Stimulated activated CD8-positive, alpha-beta memory T cell treated with anti-CD3 and anti-CD28 coated beads, Interleukin-2, amount 100 ng/mL, for 1 hour (primary cell): ENCODE results near the gene ARPC2.

ENCODE experiments used
- DNase-seq, 2 donors: peaks; one replicate each; pipeline ENCODE4 v3.0.0-alpha.2; 2020; ENCODE audit warnings: low read depth in 2 of 2

Gene ARPC2

DNA sequence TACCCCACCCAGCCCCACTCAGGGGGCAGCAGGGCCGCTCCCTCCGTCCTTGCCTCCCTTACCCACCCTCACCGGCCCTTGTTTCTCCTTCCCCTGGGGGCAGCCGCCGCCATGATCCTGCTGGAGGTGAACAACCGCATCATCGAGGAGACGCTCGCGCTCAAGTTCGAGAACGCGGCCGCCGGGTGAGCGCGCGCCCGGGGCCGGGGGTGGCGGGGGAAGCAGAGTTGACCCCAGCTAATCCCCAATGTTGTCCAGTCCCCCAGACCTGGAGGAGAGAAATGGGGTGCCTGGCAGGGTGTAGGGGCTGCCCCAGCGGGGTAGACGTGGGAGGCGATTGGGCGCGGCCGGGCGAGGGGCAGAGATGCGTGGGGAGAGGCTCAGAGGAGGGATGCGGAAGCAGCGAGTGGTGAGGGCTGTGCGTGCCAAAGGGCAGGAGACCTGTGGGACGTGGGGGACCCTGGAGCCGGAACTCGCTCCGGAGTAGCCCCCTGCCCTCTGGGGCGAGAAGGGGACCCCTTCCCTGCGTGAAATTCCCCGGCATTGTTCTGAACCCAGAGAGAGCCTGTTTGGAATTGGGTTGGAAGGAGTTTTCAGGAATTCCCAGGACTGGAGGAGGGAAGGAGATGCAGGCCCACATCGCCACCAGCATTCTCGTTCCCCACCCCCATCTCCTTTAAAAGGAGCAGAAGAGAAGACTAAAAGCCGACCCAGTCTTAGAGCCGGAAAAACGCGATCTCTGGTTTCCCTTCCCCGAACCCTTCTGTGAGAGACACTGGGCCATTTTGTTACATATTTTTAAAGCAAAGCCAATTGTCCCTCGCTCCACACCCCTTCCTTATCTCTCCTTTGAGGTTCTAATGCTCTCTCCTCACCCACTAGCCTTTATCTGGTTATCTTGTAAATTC lies 625 bp downstream of the ARPC2 start:
- DNase-seq: peak; percentile 34 to 55

DNA sequence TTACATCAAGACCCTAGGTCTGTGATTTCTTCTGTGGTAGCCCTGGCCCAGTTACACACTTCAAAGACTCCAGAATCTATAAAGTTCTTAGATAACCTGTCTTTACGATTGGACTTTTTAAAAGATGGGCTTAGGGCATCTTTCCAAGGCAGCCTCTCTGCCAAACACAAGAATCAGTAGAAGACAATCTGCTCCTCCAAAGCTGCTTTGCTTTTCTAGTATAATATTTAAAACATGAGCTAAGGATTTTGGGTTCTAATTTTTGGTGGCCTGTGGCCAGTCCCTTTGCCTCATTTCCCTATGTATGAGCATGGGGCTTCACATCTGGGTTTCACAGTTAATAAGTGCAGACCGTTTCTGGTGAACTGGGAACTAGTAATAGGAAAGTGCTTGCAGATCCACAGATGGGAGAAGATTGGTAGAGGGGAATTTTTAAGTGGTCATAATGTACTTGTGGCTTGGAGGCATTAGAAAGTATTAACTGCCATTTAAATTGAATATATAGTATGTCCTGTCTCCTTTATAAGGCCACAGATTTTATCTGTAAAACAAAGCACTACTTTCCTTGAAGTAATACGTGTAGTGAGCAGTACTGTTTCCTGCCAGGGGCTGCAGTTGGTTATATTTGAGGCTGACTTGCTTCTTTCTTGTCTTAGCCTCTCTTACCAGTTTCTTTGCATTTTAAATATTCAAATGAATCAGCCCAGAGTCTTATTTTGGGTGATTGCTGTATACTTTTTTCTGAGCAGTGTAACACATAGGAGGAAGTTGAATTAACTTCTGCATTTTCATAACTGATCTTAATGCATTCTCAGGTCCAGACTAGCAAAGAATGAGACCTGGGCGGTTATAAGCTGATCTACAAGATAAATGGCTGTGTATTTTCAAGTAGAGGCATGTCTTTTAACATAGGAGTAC lies 1.5 kb downstream of the ARPC2 start:
- no peak for DNase-seq

DNA sequence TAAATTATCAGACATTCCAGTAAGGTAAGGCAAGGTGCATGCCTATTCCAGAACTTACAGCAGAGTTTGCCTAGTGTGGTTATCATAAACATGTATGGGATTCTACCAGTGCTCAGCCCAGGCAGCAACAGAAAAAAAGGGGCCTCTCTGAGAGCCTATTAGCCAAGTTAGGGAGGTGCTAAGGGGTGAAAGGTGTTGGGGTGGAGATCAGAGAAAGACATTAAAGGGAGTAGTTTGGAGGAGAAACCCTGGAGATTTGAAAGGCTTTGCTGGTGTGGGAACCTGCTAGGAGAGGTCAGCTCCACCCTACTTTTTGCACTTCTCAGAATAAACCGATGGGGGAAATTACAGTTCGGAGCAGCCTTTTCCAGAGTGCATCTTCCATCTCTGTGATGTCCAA lies 2.9 kb downstream of the ARPC2 start:
- DNase-seq: no peak

DNA sequence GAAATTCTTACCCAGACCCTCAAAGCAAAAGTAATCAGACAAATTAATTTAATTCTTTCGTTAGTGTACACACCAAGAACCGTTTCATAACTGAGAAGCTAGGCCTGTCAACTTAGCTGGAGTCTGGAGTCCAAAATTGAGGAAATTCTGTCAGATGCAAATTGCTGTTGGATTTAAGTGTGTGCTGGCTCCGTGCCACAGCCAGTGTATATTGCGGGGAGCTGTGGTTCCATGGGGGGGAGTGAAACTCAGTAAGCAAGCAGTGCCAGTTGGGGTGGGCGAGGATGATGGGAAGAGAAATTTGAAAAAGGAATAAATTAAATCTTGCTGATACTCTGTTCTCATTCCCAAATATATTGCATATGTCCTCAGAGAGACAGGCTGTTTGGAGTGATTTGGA lies 4.0 kb downstream of the ARPC2 start:
- DNase-seq: no peak

DNA sequence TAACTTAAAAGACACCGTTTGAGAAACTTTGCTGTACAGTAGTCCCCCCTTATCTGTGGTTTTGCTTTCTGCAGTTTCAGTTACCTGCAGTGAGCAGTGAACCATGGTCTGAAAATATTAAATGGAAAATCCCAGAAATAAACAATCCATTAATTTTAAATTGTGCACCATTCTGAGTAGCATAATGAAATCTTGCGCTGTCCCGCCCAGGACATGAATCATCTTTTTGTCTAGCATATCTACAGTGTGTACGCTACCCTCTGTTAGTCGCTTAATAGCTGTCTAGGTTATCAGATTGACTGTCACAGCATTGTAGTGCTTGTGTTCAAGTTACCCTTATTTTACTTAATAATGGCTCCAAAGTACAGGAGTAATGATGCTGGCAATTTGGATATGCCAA lies 6.1 kb downstream of the ARPC2 start:
- DNase-seq: no peak

DNA sequence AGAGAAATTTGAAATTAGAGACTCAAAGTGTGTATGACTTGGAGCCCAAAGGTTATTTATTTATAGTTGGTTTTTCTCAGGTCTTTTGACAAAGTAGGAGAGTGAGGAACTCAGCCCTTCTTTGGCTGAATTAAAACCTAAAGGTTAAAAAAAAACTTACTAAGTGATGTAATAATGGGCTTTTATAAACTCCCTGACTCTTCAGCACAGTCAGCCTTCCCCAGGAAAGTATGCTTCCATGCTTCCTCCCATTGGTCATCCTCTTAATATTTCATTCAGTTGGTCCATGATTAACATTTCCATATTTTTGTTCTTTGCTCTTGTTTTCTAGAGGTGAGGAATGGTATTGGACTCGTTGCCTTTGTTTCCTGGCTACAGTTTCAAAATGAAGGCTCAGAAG lies 7.2 kb downstream of the ARPC2 start:
- DNase-seq: no peak

DNA sequence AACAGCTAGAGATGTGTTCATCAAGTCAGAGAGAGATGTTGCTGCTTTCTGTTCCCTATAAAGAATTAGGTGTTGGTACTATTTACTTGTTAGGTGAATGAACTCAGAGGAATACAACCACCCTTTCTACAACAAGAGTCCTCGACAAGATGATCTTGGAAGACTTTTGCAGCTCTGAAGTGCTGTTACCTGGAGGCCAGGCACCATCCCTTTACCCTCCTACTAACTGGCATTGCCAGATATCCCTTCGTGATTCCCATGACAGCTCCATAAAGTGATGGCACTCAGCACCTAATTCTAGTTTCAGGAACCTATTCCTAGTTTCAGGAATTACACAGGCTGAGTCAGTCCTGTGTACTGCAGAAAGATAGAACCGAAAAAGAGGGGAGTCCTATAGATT lies 9.9 kb downstream of the ARPC2 start:
- DNase-seq: no peak

DNA sequence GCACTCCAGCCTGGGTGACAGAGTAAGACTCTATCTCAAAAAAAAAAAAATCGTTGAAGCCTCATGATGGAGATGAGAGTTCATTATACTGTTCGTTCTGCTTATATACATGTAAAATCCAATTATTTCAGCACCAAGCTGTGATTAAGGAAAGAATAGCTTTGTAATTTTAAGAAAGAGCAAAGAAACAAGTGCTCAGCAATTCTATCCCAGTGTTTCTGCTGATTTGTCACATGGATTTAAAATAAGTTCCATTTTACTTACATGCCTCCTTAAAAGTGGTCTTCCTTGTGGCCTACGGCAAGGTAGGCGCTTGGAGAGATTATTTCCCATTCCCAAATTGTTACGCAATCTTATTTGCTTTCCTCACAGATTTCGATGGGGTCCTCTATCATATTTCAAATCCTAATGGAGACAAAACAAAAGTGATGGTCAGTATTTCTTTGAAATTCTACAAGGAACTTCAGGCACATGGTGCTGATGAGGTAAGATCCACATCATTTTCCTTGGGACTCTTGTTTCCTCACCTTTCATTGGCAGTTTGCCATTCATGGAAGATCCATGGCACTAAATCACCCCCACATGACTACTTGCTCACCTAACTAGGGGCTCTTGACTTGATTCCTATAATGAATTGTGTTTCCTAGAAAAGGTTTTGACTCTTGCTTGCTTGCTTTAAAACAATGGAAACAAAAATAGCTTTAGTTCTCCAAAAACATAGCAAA lies 11.5 kb downstream of the ARPC2 start:
- DNase-seq: no peak

DNA sequence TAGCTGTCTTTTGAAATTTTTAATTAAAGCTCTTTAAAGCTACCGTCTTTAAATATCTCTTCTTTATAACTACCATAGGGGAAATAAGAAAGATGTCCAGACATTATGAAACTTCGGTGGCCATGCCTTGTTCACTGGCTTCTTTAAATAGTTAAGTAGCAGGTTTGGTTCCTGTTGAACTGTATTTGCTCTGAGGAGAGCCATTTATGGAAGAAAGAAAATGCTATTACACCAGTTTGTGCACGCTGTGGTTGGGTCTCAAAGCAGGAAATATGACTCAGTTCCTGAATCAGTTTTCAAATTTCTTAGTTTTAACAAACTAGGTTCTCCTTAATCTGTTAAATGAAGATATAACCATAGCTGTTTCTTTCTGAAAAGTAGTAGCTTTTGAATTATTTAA lies 12.2 kb downstream of the ARPC2 start:
- DNase-seq: no peak

DNA sequence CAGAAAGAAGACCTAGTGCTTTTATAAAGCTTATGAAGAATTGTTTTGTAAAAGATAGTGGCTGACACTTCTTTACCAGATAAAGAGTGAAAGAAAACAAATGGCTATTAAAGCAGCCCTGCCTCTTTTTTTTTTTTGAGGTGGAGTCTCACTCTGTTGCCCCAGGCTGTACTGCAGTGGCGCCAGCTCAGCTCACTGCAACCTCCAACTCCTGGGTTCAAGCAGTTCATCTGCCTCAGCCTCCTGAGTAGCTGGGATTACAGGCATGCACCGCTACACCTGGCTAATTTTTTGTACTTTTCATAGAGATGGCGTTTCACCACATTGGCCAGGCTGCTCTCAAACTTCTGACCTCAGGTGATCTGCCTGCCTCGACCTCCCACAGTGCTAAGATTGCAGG lies 12.9 kb downstream of the ARPC2 start:
- no peak for DNase-seq

DNA sequence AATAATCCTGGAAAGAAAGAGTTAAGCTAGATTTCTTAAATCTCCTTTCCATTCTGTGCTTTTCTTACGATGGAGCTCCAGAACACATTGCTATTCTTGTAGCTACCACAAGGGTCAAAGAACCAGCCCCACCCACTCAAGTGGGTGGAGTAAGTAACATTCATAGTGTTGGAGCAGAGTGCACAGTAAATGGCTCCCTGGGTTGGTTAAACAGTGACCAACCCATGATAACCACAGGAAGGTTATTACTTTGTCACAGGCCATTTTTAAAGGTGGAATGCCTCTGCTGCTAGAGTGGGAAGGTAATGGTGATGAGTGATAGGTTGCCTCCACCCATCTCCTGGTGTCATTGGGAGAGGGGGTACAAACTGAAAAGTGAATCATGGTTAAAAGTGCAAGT lies 13.9 kb downstream of the ARPC2 start:
- DNase-seq: no peak

DNA sequence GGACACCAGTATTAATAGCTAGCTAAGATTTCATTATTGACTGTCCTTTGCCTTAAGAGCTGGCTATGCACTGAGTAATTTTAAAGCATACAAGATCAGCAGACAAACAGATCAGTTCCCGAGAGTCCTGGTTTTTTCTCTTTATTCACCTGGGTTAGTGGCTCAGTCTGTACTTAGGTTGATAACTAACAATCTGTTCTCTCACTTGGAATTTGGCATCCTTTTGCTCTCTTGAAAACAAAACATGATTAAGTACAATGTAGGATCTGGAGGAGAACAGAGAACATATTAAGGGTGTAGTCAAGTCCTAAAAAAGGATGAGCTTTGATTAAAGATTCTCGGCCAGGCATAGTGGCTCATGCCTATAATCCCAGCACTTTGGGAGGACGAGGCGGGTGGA lies 16.6 kb downstream of the ARPC2 start:
- no peak for DNase-seq

DNA sequence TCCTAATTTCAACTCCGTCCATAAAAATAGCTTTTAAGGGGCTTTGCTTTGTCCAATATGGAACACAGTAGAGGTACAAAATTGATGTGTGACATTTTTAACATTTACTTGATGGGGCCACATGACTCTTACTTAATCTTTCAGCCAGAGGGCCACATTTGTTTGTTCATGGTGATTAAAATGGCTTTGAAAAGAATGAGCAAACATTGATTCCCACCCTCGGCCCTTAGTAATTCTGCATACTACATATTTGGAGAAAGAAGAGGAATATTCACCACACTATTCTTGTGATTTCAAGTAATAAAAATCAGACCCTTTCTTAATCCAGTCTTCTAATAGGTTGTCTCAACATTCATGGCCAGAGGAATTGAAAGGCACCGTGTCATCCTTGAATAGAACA lies 17.5 kb downstream of the ARPC2 start:
- no peak for DNase-seq

DNA sequence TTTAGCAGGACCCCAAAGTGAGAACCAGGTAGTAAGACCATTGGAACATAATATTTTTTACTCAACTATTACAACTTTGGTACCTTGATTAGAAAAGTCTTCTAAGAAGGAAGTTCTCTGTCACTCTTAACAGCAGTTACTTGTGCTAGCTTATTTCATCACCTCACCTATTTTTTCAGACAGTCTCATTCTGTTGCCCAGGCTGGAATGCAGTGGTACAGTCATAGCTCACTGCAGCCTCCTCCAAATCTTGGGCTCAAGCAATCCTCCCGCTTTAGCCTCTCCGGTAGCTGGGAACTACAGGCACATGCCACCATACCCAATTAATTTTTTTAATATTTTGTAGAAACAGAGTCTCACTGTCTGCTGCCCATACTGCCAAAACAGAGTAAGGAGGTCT lies 18.0 kb downstream of the ARPC2 start:
- DNase-seq: no peak

DNA sequence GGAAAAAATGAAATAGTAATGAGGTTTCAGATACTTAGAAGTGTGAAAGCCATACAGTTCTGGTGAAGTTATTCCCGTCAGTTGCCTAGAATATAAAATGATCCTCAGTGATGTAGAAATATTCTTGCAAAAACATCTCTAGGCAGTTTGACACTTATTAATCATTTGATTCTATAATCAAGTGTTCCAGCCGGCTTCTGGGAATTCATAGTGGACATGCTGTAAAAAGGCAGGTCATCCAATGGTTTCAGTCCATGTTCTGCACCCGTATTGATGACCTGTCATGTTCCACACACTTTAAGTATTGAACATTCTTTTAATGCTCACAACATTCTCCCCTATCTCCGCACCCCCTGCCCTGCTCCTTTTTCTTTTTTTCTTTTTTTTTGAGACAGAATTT lies 19.8 kb downstream of the ARPC2 start:
- DNase-seq: no peak

DNA sequence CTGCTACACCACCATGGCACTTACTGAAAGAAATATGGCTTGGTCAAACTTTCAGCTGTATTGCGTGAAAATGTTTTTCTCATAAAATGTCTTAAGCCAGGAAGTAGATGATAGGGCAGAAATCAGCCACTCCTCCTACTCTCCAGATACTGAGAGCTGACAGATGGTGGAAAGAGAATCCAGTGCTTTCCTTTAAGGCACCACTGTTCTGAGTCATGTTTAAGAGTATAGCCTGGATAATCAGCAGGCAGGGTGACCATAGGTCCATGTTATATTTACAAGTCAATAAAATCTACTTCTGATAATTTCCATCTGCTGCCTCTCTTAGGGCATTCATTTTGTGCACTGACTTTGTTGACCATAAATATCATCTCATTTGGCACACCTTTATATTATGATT lies 21.9 kb downstream of the ARPC2 start:
- DNase-seq: no peak

DNA sequence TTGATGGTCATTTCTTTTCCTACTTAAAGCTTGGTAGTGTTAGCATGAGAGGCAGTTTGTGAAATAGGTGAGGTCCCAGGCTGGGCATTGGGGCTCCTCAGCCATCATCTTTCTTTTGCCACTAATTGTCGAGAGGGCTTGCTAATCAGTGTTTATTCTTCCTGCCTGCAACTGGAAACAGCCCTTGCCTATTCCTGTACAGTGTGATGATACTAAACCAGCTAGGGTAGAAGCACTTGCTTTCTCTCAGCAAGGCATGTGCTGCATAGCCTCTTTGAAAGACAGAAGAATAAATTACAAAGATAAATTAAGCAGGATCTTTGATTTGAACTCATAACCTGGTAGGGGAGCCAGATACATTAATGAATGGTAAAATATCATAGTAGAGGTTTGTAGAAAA lies 27.2 kb downstream of the ARPC2 start:
- no peak for DNase-seq

DNA sequence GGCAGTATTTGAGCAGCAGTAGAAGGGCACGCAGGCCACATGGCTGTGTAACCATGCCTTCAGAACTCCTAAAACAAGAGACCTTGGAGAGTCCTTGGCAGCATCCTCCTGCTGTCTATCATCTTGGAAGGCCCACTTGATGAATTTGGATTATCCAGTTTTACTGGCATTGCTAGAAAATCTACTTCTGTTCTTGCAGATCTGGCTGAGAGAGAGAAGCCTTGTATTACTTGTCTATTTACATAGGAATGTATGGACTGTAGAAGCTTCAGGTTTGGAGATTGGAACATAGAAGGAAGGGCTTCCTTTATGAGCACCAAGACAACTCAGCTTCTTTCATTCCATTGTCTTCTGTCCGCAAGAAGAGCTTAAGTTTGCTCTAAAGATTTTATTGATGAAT lies 27.7 kb downstream of the ARPC2 start:
- no peak for DNase-seq

DNA sequence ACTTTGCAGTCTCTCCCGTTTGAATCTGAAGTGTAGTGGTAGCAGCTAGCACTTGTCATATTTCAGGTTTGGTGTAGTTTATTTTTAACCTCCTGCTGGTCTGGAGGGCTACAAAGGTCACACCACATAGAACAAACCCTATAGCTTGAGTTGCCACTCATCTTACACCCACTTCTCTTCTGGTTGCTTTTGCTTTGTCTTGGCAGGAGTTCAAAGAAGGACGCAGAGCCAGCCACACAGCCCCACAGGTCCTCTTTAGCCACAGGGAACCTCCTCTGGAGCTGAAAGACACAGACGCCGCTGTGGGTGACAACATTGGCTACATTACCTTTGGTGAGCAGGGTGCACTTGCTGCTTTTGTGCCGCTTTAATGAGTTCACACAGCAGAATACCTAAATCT lies 28.2 kb downstream of the ARPC2 start:
- no peak for DNase-seq

DNA sequence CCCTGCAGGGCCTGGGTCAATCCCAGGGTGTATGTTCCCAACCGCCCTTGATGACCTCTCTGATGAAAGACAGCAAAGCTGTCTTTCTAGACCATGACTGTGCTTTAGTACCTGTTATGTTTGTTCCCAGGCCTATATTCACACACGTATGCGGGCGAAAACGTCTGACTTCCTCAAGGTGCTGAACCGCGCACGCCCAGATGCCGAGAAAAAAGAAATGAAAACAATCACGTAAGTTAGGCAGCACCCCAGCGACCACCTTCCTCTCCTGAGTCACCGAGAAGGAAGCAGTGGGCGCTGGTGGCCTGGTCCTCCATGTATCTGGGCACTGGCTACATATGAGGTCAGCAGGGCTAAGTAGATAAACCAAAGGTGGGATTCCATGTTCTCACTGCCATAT lies 32.7 kb downstream of the ARPC2 start:
- DNase-seq: no peak

DNA sequence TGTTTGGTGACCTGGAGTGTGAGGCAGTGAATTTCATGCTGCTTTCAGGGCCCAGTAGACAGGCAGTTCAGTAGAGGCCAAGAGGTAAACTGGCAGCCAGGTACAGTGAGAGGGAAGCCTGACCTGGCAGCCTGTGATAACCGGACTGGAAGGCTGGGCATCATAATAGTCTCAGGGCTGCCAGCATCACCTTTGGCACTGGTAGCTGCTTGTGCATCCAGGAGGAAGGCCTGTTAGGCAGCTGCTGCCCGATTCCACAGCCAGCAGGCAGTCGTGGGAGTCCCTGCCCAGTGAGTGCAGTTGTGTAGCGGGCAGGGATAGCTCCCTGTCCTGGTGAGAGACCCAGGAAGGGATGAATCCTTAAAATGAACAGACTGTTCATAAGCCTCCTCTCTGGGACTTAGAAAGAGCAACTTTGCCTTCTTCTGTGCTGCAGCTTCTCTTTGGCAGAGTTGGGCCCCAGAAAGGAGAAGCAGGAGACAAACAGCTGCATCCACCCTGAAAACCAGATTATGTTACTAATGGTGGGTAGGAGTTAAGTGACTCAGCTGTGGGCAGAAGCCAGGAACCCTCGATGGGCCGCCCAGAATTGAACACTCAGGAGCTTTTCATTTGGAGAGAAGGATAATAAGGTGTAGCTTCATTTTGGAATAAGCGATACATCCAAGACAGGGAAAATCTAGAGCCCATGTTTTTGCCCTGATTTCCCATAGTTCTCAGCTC lies 35.7 kb downstream of the ARPC2 start:
- no peak for DNase-seq

DNA sequence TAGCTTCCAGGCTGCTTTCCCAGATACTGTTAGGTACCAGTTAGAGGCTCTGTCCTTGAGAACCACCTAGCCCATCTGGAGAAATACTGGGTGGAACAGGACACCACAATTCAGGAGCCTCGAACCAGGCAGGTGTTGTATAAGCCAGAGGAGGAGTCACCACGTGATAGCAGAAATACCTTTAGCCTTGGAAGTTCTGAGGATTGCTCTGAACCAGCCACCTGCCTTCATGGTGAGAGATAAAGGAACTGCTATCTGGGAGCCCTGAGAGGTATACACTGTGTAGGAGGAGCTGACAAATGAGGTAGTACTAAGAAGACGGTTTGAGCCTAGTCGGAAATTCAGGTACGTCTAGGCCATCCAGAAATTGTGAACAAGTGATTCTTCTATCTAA lies 36.2 kb downstream of the ARPC2 start:
- no peak for DNase-seq
